HEK293 (cell line): Measurements from ENCODE around the gene PRKCE.

ENCODE experiments used
- CTCF ChIA-PET: fragments of 350-600 bp; formaldehyde crosslinking; extraction: SDS; loops from one replicate; lab custom pipeline; 2021; ENCODE audit warnings: antibody characterized with exemption; lab: Yijun Ruan, JAX
- POLR2A ChIA-PET: fragments of 300-600 bp; formaldehyde crosslinking; extraction: SDS; loops from one replicate; lab custom pipeline; 2020; ENCODE audit warnings: antibody characterized with exemption, inconsistent platforms; lab: Yijun Ruan, JAX
- H3K27ac ChIP-seq: fragments of 200-500 bp; sonication (Bioruptor generic); 2 replicates; pipeline ENCODE4 v1.5.1; 2014; ENCODE audit warnings: low read depth, low read length, control low read depth, inconsistent platforms; ENCODE audit errors: extremely low read depth
- H3K36me3 ChIP-seq, 2 experiments: fragments of 200-500 bp in 1 of 2; sonication (Bioruptor generic) in 1 of 2; 1 replicate in 1 of 2; 2 replicates in 1 of 2; pipeline ENCODE4 v1.5.1; 2014 to 2017; ENCODE audit warnings: inconsistent platforms in 2 of 2, low read length in 2 of 2; ENCODE audit not compliant: control insufficient read depth in 2 of 2, insufficient read depth in 1 of 2
- H3K4me1 ChIP-seq: fragments of 200-500 bp; sonication (Bioruptor generic); 2 replicates; pipeline ENCODE4 v1.5.1; 2014; ENCODE audit warnings: mild to moderate bottlenecking, low read length, inconsistent platforms; ENCODE audit not compliant: control insufficient read depth, insufficient read depth
- H3K4me3 ChIP-seq: 2 replicates; pipeline ENCODE4 v1.5.1; 2011; ENCODE audit warnings: low read depth, mild to moderate bottlenecking, control low read depth, low read length, moderate library complexity
- H3K9me3 ChIP-seq: fragments of 200-500 bp; sonication (Bioruptor generic); 2 replicates; pipeline ENCODE4 v1.5.1; 2014; ENCODE audit warnings: low read depth, low read length, inconsistent platforms; ENCODE audit not compliant: control insufficient read depth, insufficient read depth
- GLI4 ChIP-seq: fragments of 450-650 bp; formaldehyde crosslinking; IDR thresholded peaks from 2 replicates; pipeline ENCODE4 v1.5.1; 2016; ENCODE audit warnings: missing biosample characterization, missing genetic modification characterization
- TCF7L2 ChIP-seq: IDR thresholded peaks from 2 replicates; pipeline ENCODE4 v1.6.1; 2011; ENCODE audit warnings: low read depth, mild to moderate bottlenecking, inconsistent platforms, low read length, moderate library complexity, borderline replicate concordance
- ZBTB8A ChIP-seq: fragments of 450-650 bp; formaldehyde crosslinking; IDR thresholded peaks from 2 replicates; pipeline ENCODE4 v1.5.1; 2016; ENCODE audit warnings: missing biosample characterization, missing genetic modification characterization
- ZEB2 ChIP-seq: fragments of 450-650 bp; formaldehyde crosslinking; IDR thresholded peaks from 2 replicates; pipeline ENCODE4 v1.5.1; 2016; ENCODE audit warnings: missing biosample characterization, missing genetic modification characterization
- ZNF175 ChIP-seq: fragments of 450-650 bp; formaldehyde crosslinking; IDR thresholded peaks from 2 replicates; pipeline ENCODE4 v1.5.1; 2016; ENCODE audit warnings: missing biosample characterization, missing genetic modification characterization
- ZNF202 ChIP-seq: fragments of 450-650 bp; formaldehyde crosslinking; IDR thresholded peaks from 2 replicates; pipeline ENCODE4 v1.5.1; 2016; ENCODE audit warnings: missing biosample characterization, missing genetic modification characterization, borderline replicate concordance
- ZNF302 ChIP-seq: fragments of 450-650 bp; formaldehyde crosslinking; IDR thresholded peaks from 2 replicates; pipeline ENCODE4 v1.5.1; 2016; ENCODE audit warnings: missing biosample characterization, missing genetic modification characterization, low read depth
- ZNF350 ChIP-seq: fragments of 450-650 bp; formaldehyde crosslinking; IDR thresholded peaks from 2 replicates; pipeline ENCODE4 v1.5.0; 2017; ENCODE audit warnings: missing biosample characterization, mild to moderate bottlenecking, missing genetic modification characterization
- ZNF37A ChIP-seq: fragments of 450-650 bp; IDR thresholded peaks from 2 replicates; pipeline ENCODE4 v1.5.1; 2018; ENCODE audit warnings: missing biosample characterization, missing genetic modification characterization
- ZNF548 ChIP-seq: fragments of 450-650 bp; formaldehyde crosslinking; IDR thresholded peaks from 2 replicates; pipeline ENCODE4 v1.5.1; 2016; ENCODE audit warnings: missing biosample characterization, missing genetic modification characterization
- ZNF785 ChIP-seq: fragments of 450-650 bp; formaldehyde crosslinking; IDR thresholded peaks from 2 replicates; pipeline ENCODE4 v1.5.1; 2016; ENCODE audit warnings: missing biosample characterization, missing genetic modification characterization
- ZNF791 ChIP-seq: fragments of 450-650 bp; formaldehyde crosslinking; IDR thresholded peaks from 2 replicates; pipeline ENCODE4 v1.5.1; 2016; ENCODE audit warnings: missing biosample characterization, missing genetic modification characterization
- ZNF792 ChIP-seq: fragments of 450-650 bp; formaldehyde crosslinking; IDR thresholded peaks from 2 replicates; pipeline ENCODE4 v1.5.1; 2016; ENCODE audit warnings: missing biosample characterization, missing genetic modification characterization
- TF ChIP-seq, protein P1 (sequence below): fragments of 450-650 bp; formaldehyde crosslinking; IDR thresholded peaks from 2 replicates; pipeline ENCODE4 v1.5.1; 2016; ENCODE audit warnings: missing biosample characterization, missing genetic modification characterization
- TF ChIP-seq, protein P2 (sequence below): fragments of 450-650 bp; formaldehyde crosslinking; IDR thresholded peaks from 2 replicates; pipeline ENCODE4 v1.5.1; 2016; ENCODE audit warnings: missing biosample characterization, missing genetic modification characterization
- TF ChIP-seq, protein P3 (sequence below): fragments of 450-650 bp; formaldehyde crosslinking; IDR thresholded peaks from 2 replicates; pipeline ENCODE4 v1.5.1; 2016; ENCODE audit warnings: missing biosample characterization, missing genetic modification characterization
- TF ChIP-seq, protein P4 (sequence below): fragments of 450-650 bp; formaldehyde crosslinking; IDR thresholded peaks from 2 replicates; pipeline ENCODE4 v1.5.1; 2017; ENCODE audit warnings: missing biosample characterization, missing genetic modification characterization
- TF ChIP-seq, protein P5 (sequence below): fragments of 450-650 bp; formaldehyde crosslinking; IDR thresholded peaks from 2 replicates; pipeline ENCODE4 v1.5.1; 2016; ENCODE audit warnings: missing biosample characterization, missing genetic modification characterization, borderline replicate concordance
- TF ChIP-seq, protein P6 (sequence below): fragments of 450-650 bp; formaldehyde crosslinking; IDR thresholded peaks from 2 replicates; pipeline ENCODE4 v1.5.1; 2016; ENCODE audit warnings: missing biosample characterization, missing genetic modification characterization

PRKCE gene

DNA sequence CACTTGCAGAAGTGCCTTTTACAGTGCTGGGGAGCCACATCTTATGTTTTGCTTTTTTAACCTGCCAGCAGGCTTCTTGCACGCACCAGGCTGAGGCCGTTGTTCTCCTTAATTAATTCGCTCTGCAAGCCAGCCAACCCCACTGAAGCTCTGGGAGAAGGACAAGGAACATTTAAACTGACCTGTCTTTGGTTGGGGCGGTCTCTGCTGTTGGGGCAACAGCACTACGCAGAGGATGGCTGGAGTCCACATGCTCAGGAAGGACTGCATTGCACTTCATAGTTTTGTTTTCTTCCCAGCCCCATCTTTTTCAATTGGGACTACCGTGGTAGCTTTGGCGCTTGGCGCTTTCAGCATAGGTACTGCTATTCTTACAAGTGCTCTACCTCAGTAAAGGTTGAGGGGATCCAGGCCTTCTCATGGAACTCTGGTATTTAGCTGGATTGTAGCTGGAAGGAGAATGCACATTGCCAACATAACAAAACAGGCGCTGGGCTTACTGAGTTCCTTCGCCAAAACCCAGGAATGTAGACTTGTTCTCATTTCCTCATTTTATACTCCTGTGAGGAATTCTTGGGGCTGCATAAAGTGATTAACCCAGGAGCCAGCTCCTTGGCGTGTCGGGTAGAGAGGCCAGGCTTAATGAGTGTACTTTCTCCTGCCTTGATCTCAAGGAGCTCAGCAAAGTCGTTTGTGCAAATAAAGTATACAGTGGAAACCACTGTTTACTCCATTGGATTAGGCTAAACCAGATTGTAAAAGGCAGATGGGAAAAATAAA lies 146.2 kb downstream of the PRKCE start:
- CTCF ChIA-PET = interaction anchor here (0.7 to 4.8 kb wide), 3 partner anchors 8 to 21 kb away, joined by 3 to 39 read pairs (median 4); no protein-coding TSS in a partner anchor
- POLR2A ChIA-PET = interaction anchor here (0.6 kb wide), 1 partner anchor 144 kb away, joined by 3 read pairs; no protein-coding TSS in a partner anchor

DNA sequence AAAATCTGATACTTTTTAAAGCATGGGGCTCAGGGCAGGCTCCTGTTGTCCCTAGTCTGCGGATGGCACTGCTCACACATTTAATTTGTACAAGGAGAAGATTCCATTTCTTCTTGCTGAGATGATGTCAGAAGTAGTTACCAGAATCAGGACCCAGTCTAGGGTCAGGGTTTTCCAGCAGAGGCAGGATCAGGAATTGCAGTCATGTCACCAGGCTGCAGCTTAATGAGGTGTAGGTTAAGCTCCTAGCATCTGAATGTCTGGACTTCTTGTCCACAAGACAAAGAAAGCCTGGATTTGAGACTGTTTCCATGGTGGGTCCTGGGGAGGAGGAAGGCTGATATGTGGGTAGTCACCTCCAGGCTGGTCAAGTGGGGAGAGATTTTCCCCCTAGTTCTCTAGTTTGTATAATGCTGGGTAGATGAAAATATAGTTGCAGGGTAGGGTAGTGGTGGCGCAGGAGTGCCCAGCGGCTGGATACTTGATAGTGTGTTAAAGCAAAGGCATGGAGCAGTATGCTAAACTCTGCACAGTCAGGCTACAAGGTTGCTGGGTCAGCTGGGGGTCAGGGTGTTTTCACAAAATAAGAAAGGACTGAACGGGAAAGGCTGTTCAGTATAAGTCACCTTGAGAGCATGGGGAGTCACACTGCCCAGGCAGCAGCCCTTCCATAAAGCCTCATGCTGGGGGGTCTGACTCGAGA lies 148.4 kb downstream of the PRKCE start:
- Histone ChIP-seq H3K9me3 (no peaks in the 10 kb centered on the region), H3K27ac (no peak overlapping the region), H3K36me3 (no peaks in the 10 kb centered on the region), H3K4me1 (no peaks in the 10 kb centered on the region), H3K4me3 (no peak overlapping the region)
- POLR2A ChIA-PET = no interaction called here
- CTCF ChIA-PET = interaction anchor here (0.8 to 4.8 kb wide), 3 partner anchors 10 to 20 kb away, joined by 3 to 39 read pairs (median 3); no protein-coding TSS in a partner anchor
- TF ChIP-seq ZNF302 (tag by site-specific recombination) (no peak), ZNF792 (no peak), ZEB2 (tag by site-specific recombination) (no peak), ZNF548 (tag by site-specific recombination) (no peak), ZNF175 (no peak), TCF7L2 (no peak), ZNF350 (tag by site-specific recombination) (no peak), GLI4 (tag by site-specific recombination) (no peak), ZNF202 (tag by site-specific recombination) (no peak)
- TF ChIP-seq, protein P1, sequence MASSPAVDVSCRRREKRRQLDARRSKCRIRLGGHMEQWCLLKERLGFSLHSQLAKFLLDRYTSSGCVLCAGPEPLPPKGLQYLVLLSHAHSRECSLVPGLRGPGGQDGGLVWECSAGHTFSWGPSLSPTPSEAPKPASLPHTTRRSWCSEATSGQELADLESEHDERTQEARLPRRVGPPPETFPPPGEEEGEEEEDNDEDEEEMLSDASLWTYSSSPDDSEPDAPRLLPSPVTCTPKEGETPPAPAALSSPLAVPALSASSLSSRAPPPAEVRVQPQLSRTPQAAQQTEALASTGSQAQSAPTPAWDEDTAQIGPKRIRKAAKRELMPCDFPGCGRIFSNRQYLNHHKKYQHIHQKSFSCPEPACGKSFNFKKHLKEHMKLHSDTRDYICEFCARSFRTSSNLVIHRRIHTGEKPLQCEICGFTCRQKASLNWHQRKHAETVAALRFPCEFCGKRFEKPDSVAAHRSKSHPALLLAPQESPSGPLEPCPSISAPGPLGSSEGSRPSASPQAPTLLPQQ (tag by site-specific recombination) = no peak
- TF ChIP-seq, protein P2, sequence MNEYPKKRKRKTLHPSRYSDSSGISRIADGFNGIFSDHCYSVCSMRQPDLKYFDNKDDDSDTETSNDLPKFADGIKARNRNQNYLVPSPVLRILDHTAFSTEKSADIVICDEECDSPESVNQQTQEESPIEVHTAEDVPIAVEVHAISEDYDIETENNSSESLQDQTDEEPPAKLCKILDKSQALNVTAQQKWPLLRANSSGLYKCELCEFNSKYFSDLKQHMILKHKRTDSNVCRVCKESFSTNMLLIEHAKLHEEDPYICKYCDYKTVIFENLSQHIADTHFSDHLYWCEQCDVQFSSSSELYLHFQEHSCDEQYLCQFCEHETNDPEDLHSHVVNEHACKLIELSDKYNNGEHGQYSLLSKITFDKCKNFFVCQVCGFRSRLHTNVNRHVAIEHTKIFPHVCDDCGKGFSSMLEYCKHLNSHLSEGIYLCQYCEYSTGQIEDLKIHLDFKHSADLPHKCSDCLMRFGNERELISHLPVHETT = no peak
- TF ChIP-seq, protein P3, sequence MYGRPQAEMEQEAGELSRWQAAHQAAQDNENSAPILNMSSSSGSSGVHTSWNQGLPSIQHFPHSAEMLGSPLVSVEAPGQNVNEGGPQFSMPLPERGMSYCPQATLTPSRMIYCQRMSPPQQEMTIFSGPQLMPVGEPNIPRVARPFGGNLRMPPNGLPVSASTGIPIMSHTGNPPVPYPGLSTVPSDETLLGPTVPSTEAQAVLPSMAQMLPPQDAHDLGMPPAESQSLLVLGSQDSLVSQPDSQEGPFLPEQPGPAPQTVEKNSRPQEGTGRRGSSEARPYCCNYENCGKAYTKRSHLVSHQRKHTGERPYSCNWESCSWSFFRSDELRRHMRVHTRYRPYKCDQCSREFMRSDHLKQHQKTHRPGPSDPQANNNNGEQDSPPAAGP (tag by site-specific recombination) = no peak
- TF ChIP-seq, protein P4, sequence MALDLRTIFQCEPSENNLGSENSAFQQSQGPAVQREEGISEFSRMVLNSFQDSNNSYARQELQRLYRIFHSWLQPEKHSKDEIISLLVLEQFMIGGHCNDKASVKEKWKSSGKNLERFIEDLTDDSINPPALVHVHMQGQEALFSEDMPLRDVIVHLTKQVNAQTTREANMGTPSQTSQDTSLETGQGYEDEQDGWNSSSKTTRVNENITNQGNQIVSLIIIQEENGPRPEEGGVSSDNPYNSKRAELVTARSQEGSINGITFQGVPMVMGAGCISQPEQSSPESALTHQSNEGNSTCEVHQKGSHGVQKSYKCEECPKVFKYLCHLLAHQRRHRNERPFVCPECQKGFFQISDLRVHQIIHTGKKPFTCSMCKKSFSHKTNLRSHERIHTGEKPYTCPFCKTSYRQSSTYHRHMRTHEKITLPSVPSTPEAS (tag by site-specific recombination) = no peak

More for the DNA sequence above, 146.2 kb downstream of the PRKCE start:
- Histone ChIP-seq H3K4me1 (no peaks in the 10 kb centered on the region; the same call in 1 of the 2 replicates), H3K36me3 (no peaks in the 10 kb centered on the region), H3K9me3 (no peaks in the 10 kb centered on the region), H3K27ac (no peak overlapping the region), H3K4me3 (no peak overlapping the region)
- TF ChIP-seq ZNF791 (tag by site-specific recombination) (no peak), ZNF37A (no peak), ZNF785 (no peak), ZBTB8A (no peak)
- TF ChIP-seq, protein P5, sequence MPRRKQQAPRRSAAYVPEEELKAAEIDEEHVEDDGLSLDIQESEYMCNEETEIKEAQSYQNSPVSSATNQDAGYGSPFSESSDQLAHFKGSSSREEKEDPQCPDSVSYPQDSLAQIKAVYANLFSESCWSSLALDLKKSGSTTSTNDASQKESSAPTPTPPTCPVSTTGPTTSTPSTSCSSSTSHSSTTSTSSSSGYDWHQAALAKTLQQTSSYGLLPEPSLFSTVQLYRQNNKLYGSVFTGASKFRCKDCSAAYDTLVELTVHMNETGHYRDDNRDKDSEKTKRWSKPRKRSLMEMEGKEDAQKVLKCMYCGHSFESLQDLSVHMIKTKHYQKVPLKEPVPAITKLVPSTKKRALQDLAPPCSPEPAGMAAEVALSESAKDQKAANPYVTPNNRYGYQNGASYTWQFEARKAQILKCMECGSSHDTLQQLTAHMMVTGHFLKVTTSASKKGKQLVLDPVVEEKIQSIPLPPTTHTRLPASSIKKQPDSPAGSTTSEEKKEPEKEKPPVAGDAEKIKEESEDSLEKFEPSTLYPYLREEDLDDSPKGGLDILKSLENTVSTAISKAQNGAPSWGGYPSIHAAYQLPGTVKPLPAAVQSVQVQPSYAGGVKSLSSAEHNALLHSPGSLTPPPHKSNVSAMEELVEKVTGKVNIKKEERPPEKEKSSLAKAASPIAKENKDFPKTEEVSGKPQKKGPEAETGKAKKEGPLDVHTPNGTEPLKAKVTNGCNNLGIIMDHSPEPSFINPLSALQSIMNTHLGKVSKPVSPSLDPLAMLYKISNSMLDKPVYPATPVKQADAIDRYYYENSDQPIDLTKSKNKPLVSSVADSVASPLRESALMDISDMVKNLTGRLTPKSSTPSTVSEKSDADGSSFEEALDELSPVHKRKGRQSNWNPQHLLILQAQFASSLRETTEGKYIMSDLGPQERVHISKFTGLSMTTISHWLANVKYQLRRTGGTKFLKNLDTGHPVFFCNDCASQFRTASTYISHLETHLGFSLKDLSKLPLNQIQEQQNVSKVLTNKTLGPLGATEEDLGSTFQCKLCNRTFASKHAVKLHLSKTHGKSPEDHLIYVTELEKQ (tag by site-specific recombination) = no peak
- TF ChIP-seq, protein P3 (tag by site-specific recombination) = no peak
- TF ChIP-seq, protein P6, sequence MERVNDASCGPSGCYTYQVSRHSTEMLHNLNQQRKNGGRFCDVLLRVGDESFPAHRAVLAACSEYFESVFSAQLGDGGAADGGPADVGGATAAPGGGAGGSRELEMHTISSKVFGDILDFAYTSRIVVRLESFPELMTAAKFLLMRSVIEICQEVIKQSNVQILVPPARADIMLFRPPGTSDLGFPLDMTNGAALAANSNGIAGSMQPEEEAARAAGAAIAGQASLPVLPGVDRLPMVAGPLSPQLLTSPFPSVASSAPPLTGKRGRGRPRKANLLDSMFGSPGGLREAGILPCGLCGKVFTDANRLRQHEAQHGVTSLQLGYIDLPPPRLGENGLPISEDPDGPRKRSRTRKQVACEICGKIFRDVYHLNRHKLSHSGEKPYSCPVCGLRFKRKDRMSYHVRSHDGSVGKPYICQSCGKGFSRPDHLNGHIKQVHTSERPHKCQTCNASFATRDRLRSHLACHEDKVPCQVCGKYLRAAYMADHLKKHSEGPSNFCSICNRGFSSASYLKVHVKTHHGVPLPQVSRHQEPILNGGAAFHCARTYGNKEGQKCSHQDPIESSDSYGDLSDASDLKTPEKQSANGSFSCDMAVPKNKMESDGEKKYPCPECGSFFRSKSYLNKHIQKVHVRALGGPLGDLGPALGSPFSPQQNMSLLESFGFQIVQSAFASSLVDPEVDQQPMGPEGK (tag by site-specific recombination) = no peak
- TF ChIP-seq, all 188 proteins: peak for 0
